CD4-positive, alpha-beta T cell (primary cell): ENCODE measurements around the gene DGKA. TPM values are rescaled to one million over a fixed set of nuclear protein-coding genes. Genes with fewer than 3 reads are reported as not detected.

Experiments
- ATAC-seq: fragments of 200-7000 bp; cut with Tn5 transposase; one replicate; pipeline ENCODE4 v1.10.0; 2022; ENCODE audit warnings: mild to moderate bottlenecking; ENCODE audit not compliant: poor library complexity
- CTCF ChIA-PET: fragments of 350-600 bp; sonication (Branson Sonifier 250); formaldehyde crosslinking; loops from one replicate; lab custom pipeline; 2021; ENCODE audit warnings: antibody characterized with exemption, inconsistent platforms; lab: Charles Lee
- POLR2A ChIA-PET: fragments of 350-600 bp; sonication (Branson Sonifier 250); formaldehyde crosslinking; loops from one replicate; lab custom pipeline; 2021; ENCODE audit warnings: antibody characterized with exemption, inconsistent platforms; lab: Charles Lee
- DNase-seq, 14 experiments: peaks; one replicate each; pipeline ENCODE4 v3.0.0-alpha.2; 2013 to 2020; ENCODE audit warnings: mixed read lengths in 2 of 14
- H3K27ac ChIP-seq, 2 donors: one replicate each; pipeline versions ENCODE4 v1.5.1 to v1.7.0; 2013; ENCODE audit warnings: low read length in 2 of 2, low read depth in 1 of 2, mild to moderate bottlenecking in 1 of 2
- H3K27me3 ChIP-seq, 2 experiments: 1 replicate in 1 of 2; 2 replicates in 1 of 2; pipeline versions ENCODE4 v1.6.1 to v1.7.0; 2013; ENCODE audit warnings: low read length in 2 of 2, control low read depth in 1 of 2, mild to moderate bottlenecking in 1 of 2, moderate library complexity in 1 of 2; ENCODE audit not compliant: insufficient read depth in 2 of 2, control insufficient read depth in 1 of 2
- H3K36me3 ChIP-seq: one replicate; pipeline ENCODE4 v1.6.1; 2013; ENCODE audit warnings: low read length, control low read depth; ENCODE audit not compliant: insufficient read depth
- H3K4me1 ChIP-seq: one replicate; pipeline ENCODE4 v1.6.1; 2013; ENCODE audit warnings: low read length, control low read depth; ENCODE audit not compliant: insufficient read depth
- H3K4me3 ChIP-seq: one replicate; pipeline ENCODE4 v1.5.1; 2013; ENCODE audit warnings: mild to moderate bottlenecking, low read length, moderate library complexity
- H3K9me3 ChIP-seq, 2 experiments: 1 replicate in 1 of 2; 2 replicates in 1 of 2; pipeline versions ENCODE4 v1.6.1 to v1.7.0; 2013; ENCODE audit warnings: low read length in 2 of 2, mild to moderate bottlenecking in 2 of 2, control low read depth in 1 of 2, moderate library complexity in 1 of 2; ENCODE audit not compliant: control insufficient read depth in 1 of 2, insufficient read depth in 1 of 2
- H3K27ac Mint-ChIP-seq: one replicate; pipeline ENCODE4 v1.8.0; 2020; ENCODE audit warnings: mixed read lengths
- H3K27me3 Mint-ChIP-seq: one replicate; pipeline ENCODE4 v1.8.0; 2021; ENCODE audit warnings: mixed read lengths
- H3K36me3 Mint-ChIP-seq: one replicate; pipeline ENCODE4 v1.8.0; 2021; ENCODE audit warnings: low read depth, mixed read lengths
- H3K4me1 Mint-ChIP-seq: one replicate; pipeline ENCODE4 v1.8.0; 2021; ENCODE audit warnings: low read depth, mixed read lengths
- H3K4me3 Mint-ChIP-seq: one replicate; pipeline ENCODE4 v1.8.0; 2020; ENCODE audit warnings: mild to moderate bottlenecking, mixed read lengths
- H3K9me3 Mint-ChIP-seq: one replicate; pipeline ENCODE4 v1.8.0; 2020; ENCODE audit warnings: mixed read lengths
- intact Hi-C, 2 experiments: fragments of 100-400 bp; cut with DNase I in 1 of 2; cut with micrococcal nuclease in 1 of 2; formaldehyde crosslinking; loops; one replicate each; pipeline versions ENCODE4 v1.15.1 to v1.9.0; 2023 to 2025; cut with DNase I, micrococcal nuclease
- total RNA-seq, 174 experiments: library from RNA in 2 of 174; stranded (reverse) in 2 of 174; gene quantifications; one replicate each; pipeline ENCODE4 v1.2.3 and lab custom pipeline; 2021 to 2026
- TF ChIP-seq, protein P1 (sequence below): fragments of 200-600 bp; IDR thresholded peaks from one replicate; pipeline ENCODE4 v1.8.0; 2022; ENCODE audit warnings: antibody characterized with exemption, mild to moderate bottlenecking

Gene DGKA
- total RNA-seq, 2 experiments from 2014 or later, result 799 to 818 TPM

DNA sequence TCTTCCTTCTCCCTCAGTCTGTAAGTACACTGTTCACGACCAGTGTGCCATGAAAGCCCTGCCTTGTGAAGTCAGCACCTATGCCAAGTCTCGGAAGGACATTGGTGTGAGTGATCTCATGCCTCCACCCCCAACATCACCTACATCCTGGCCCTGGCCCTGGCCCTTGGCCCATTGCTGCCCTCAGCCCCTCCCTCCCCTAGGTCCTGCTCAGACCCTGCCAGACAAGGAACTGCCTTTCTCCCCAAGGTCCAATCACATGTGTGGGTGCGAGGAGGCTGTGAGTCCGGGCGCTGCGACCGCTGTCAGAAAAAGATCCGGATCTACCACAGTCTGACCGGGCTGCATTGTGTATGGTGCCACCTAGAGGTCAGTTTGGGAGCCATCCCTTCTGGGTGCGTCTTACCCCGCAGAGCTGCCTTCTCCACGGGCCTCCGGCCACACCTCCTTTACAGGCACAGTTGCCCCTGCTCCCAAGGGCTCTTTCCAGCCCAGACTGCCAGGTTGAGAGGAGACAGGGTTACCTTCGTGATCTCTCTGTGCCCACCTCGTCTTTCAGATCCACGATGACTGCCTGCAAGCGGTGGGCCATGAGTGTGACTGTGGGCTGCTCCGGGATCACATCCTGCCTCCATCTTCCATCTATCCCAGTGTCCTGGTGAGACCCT is 9.2 kb downstream of the DGKA start:
- H3K9me3 Mint-ChIP-seq, result no peaks in the 10 kb centered on the region
- peaks cover 78% of the 10 kb centered on the region for H3K4me1 ChIP-seq

DNA sequence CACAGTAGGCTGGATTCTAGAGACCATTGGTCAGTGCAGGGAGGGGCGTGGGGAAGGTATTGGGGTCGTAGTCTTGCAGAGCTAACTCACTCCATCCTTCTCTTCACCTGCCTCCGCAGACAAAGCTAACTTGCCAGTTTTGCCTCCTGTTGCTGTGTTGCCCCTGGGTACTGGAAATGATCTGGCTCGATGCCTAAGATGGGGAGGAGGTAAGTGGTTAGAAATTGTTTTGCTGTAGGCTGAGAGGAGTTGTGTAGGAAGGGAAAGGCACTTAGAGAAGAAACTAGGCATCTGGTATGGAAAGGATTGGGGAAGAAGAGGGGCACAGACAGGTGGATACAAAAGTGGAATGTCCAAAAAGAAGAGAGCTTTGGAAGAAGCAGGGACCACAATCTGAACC is 11.1 kb downstream of the DGKA start:
- peaks cover 72% of the 10 kb centered on the region for H3K4me1 Mint-ChIP-seq
- Histone ChIP-seq H3K9me3 (no peaks in the 10 kb centered on the region), H3K4me3 (no peak overlapping the region), H3K36me3 (peaks cover 98% of the 10 kb centered on the region), H3K27ac (peak overlapping the region in 1 of 2 donors; percentile 53), H3K27me3 (no peaks in the 10 kb centered on the region), H3K4me1 (peaks cover 64% of the 10 kb centered on the region)
- no peaks in the 10 kb centered on the region for H3K9me3 Mint-ChIP-seq
- ATAC-seq, result no peak
- no peaks in the 10 kb centered on the region for H3K27me3 Mint-ChIP-seq
- TF ChIP-seq, protein P1, sequence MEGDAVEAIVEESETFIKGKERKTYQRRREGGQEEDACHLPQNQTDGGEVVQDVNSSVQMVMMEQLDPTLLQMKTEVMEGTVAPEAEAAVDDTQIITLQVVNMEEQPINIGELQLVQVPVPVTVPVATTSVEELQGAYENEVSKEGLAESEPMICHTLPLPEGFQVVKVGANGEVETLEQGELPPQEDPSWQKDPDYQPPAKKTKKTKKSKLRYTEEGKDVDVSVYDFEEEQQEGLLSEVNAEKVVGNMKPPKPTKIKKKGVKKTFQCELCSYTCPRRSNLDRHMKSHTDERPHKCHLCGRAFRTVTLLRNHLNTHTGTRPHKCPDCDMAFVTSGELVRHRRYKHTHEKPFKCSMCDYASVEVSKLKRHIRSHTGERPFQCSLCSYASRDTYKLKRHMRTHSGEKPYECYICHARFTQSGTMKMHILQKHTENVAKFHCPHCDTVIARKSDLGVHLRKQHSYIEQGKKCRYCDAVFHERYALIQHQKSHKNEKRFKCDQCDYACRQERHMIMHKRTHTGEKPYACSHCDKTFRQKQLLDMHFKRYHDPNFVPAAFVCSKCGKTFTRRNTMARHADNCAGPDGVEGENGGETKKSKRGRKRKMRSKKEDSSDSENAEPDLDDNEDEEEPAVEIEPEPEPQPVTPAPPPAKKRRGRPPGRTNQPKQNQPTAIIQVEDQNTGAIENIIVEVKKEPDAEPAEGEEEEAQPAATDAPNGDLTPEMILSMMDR, result no peak
- H3K4me3 Mint-ChIP-seq, result no peak overlapping the region
- peak overlapping the region; percentile 72 for H3K27ac Mint-ChIP-seq
- ChIA-PET POLR2A (interaction anchor here (0.6 to 18.6 kb wide), 6 partner anchors 8 to 124 kb away, joined by 3 to 251 read pairs (median 6); partner anchors contain the start of genes ORMDL2, RAB5B and SARNP), CTCF (interaction anchor here (1.7 to 5.4 kb wide), 3 partner anchors 14 to 203 kb away, joined by 4 to 86 read pairs (median 5); partner anchors contain the start of genes DGKA and PYM1)
- H3K36me3 Mint-ChIP-seq, result peaks cover 99% of the 10 kb centered on the region
- intact Hi-C loops, result no loop called here
- DNase-seq, result no peak

More for the DNA sequence above, 9.2 kb downstream of the DGKA start:
- peak; percentile 88 for ATAC-seq
- no peaks in the 10 kb centered on the region for H3K9me3 ChIP-seq
- peak; percentile 76 to 92 (median 82) for DNase-seq
- Mint-ChIP-seq H3K27me3 (no peaks in the 10 kb centered on the region), H3K4me1 (peaks cover 79% of the 10 kb centered on the region), H3K36me3 (peaks cover 99% of the 10 kb centered on the region), H3K27ac (peak overlapping the region; percentile 97), H3K4me3 (peak overlapping the region; percentile 72)
- POLR2A ChIA-PET, result interaction anchor here (0.7 to 18.6 kb wide), 14 partner anchors 9 to 210 kb away, joined by 3 to 251 read pairs (median 6); partner anchors contain the start of genes DGKA, DNAJC14, ORMDL2 and PA2G4
- CTCF ChIA-PET, result interaction anchor here (0.6 to 5.4 kb wide), 21 partner anchors 9 to 216 kb away, joined by 3 to 86 read pairs (median 4); partner anchors contain the start of genes DGKA, DNAJC14, ORMDL2 and PYM1
- no peak overlapping the region for H3K4me3 ChIP-seq
- TF ChIP-seq, protein P1, result peak; percentile 92
- intact Hi-C loops, result loop anchor here (1.0 to 2.0 kb wide), 4 partner anchors 11 to 202 kb away; no protein-coding TSS in a partner anchor
- H3K36me3 ChIP-seq, result peaks cover 100% of the 10 kb centered on the region
- no peaks in the 10 kb centered on the region for H3K27me3 ChIP-seq
- peak overlapping the region; percentile 42 to 70 for H3K27ac ChIP-seq

DNA sequence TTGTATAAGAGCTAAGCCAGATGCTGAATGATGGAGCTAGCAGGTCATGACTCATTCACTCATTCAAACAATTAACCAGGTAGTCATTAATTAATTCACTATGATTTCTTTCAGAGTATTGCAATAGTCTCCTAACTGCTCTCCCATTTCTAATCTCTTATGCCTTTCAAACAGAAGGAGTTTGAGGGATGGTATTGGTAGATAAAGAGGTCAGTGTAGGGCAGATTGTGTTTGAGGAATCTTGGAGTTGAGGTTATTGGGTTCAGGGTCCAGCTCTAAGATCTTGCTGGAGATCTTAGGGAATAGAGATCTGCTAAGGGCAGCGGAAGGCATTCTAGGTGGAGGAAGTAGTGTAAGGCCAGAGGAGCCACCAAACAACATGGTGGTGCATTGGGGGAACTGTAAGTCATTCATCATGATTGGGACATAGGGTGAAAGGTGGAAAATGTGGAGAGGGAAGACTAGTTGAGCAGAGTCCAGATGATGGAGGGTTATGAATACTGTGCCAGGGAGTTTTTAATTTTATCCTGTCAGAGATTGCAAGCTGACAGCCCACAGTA is 11.7 kb downstream of the DGKA start:
- TF ChIP-seq, protein P1, result no peak
- Histone ChIP-seq H3K4me1 (peaks cover 58% of the 10 kb centered on the region), H3K36me3 (peaks cover 98% of the 10 kb centered on the region), H3K27ac (peak overlapping the region in 1 of 2 donors; percentile 53), H3K9me3 (no peaks in the 10 kb centered on the region), H3K27me3 (no peaks in the 10 kb centered on the region), H3K4me3 (no peak overlapping the region)
- intact Hi-C loops, result no loop called here
- H3K27me3 Mint-ChIP-seq, result no peaks in the 10 kb centered on the region
- no peaks in the 10 kb centered on the region for H3K9me3 Mint-ChIP-seq
- H3K27ac Mint-ChIP-seq, result peak overlapping the region; percentile 72
- H3K4me3 Mint-ChIP-seq, result no peak overlapping the region
- peaks cover 99% of the 10 kb centered on the region for H3K36me3 Mint-ChIP-seq
- ChIA-PET CTCF (interaction anchor here (1.7 to 5.4 kb wide), 3 partner anchors 15 to 204 kb away, joined by 4 to 86 read pairs (median 5); partner anchors contain the start of genes DGKA and PYM1), POLR2A (interaction anchor here (0.6 to 18.6 kb wide), 9 partner anchors 9 to 124 kb away, joined by 3 to 251 read pairs (median 4); partner anchors contain the start of genes ORMDL2, RAB5B and SARNP)
- ATAC-seq (no peak), DNase-seq (no peak)
- peaks cover 71% of the 10 kb centered on the region for H3K4me1 Mint-ChIP-seq
